HG03045 (cell line): ENCODE measurements around the gene PKNOX2.

Experiments used
- ATAC-seq: cut with Tn5 transposase; IDR thresholded peaks from one replicate; pipeline ENCODE4 v1.9.1; 2021; ENCODE audit warnings: mild to moderate bottlenecking, moderate library complexity; ENCODE audit not compliant: unreplicated experiment

PKNOX2 gene

DNA sequence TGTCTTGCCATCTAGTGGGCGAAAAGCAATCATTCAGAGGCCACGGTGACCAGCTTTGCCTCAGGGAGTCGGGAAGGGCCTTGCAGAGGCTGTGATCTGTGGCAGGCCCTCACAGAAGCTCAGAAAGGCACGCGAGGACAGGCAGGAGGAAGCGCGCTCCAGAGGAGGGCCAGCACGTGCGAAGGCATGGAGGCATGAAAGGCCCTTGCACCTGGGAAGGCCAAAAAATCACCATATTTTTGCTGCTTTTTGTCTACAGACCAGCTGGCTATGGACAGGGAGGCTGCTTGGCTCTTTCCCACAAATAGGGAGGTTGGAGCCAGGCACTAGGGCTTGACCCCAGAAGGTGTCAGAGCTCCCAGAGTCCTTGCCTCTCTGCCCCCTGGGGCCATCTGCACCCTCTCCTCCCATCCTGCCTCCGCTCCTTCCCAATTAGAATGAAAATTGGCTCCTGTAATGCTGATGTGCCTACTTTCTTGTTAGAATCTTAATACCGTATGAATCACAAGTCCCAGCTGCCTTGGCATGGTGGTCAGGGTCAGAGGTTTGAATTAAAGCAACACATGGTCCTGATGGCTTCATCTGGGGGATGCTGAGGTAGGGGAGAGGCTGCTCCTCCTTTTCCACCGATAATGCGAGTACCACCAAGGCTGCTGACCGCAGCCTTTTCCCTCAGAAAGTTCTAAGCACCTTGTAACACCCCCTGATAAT is 262.4 kb downstream of the PKNOX2 start:
- no peak for ATAC-seq

DNA sequence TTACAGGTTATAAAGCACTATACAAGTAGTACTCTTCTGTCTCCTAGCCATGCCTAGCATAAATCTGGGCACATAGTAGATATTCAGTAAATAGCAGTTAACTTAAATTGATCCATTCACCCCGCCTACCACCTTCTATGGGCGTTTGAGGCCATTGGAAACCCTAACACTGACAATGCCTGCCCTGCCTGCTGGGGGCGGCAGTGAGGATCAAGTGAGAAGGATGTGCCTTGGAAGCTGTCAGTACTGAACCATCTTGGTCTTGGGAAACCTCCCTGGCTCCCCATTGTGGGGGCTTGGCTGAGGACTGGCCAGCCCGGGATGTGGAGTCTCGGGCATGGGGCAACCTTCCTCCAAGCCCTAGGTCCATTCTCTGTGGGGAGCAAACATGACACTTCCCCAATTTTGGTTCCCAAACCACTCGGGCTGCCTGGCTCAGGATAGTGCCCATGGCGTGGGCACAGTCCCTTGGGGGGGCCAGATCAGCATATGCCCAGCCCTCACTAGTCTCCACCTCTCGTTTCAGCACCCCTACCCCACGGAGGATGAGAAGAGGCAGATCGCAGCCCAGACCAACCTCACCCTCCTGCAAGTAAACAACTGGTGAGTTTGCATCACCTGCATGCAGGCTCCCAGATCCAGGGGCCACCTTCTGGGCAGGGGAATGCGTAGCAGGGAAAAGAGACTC is 264.1 kb downstream of the PKNOX2 start:
- ATAC-seq, result no peak

DNA sequence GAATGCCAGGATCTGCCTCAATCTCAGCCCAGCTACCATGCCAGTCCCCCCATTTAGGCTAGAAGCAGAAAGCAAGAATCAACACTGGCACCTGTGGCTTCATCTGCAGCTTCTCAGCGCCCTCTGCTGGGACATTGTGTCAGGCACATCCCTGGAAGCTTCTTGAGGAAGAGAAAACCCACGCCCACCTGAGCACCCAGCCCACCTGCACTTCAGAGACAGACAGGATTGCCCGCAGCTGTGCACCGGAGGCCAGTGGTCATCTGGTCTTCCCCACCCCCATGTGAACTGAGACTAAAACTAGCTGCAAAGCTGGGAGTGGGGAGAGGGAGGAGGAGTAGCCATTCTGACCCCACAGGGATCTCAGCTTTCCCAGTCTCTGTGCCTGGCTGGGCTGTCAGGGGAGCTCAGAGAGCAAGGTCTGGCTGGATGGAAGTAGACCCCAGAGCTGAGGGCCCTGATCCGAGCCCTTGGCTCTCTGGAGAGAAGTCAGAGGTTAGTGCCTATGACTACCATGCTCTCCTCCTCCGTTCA is 264.7 kb downstream of the PKNOX2 start:
- no peak for ATAC-seq

DNA sequence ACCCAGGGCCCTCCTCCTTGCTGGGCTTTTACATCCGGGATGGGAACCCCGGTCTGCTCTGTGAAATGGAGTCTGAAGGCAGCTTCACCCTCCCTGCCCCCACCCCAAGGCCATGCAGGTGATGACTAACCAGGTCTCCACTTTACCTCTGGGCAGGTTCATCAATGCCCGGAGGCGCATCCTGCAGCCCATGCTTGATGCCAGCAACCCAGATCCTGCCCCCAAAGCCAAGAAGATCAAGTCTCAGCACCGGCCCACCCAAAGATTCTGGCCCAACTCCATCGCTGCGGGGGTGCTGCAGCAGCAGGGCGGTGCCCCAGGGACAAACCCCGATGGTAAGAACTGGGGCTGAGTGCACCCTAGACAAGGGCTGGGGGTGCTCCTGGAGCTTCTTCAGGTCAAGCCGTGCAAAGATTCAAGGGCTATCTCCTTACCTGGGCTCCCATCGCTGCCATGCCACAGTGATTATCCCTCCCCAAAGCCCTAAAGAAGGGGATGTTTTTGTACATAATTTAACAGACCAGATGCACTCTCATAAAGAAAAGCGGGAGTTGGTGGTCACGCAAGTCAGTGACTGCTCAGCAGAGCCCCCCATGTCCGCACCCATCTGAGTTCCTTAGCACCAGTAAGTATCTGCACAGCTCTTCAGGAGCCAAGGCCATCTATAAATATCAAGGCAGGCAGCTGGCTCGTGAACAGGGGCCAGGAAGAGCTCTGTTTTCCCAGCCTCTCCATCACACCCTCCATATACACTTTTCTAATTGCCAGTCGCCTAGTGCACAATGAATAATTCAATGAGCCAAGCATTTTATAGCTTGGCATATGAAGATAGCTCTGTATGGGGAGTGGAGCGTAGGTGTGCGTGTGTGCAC is 265.5 kb downstream of the PKNOX2 start:
- ATAC-seq, result no peak

DNA sequence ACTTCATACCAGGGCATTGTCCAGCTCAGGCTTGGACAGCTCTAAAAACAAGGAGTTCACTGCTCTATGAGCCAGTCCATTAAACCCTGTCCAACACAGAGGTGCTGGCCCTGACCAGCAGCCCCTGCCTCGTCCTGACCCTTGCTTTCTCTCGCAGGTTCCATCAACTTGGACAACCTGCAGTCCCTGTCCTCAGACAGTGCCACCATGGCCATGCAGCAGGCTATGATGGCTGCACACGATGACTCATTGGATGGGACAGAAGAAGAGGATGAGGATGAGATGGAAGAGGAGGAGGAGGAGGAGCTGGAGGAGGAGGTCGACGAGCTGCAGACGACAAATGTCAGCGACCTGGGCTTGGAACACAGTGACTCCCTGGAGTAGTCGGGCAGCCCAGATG is 266.5 kb downstream of the PKNOX2 start:
- ATAC-seq, result no peak

DNA sequence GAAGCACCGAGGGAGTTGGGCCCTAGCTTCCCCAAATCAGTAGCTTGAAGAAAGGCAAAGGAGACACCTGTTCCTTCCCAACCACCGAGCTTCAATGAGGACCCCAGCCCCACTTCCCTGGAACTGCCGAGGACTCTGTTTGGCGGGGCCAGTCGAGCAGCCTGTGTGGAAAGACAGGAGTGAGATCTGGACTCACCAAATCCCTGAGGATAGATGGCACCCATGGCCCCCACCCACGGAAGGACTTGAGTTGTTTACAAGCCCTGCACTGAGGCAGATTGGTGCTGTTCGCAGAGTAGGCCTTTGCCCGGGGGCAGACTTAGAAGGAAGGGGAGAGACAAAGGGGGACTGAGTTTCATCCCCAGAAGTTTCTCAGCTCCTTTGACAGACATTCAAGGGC is 266.9 kb downstream of the PKNOX2 start:
- ATAC-seq, result no peak

DNA sequence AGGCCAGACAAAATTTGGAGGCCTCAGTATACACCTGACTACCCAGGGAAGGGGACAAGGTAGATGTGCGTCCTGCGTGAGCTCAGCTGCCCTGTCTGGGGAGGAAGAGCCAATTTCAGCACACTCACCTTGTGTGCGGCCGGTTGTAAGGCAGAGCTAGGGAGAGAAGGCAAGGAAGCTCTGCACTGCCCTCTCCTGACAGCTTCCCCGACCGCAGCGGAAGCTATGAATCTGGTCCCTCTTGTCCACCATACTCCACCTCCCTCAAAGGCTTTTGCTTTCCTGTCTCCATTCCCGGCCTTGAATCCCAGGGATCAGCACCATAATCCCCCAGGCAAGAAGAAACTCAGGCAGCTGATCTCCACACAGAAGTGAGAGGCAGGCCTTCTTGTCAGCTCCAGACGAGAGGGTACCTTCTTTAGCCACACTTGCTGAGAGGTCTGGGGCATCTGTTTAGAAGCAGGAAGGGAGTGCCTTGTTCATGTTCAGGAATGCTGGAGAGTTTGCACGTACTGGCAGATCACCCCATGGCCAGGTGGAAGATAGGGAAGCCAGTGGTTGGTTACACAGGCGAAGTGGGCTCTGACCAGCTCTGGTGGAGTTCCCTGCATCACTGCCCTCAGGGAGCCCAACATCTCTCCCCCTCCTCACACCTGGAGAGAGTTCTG is 269.0 kb downstream of the PKNOX2 start:
- no peak for ATAC-seq

DNA sequence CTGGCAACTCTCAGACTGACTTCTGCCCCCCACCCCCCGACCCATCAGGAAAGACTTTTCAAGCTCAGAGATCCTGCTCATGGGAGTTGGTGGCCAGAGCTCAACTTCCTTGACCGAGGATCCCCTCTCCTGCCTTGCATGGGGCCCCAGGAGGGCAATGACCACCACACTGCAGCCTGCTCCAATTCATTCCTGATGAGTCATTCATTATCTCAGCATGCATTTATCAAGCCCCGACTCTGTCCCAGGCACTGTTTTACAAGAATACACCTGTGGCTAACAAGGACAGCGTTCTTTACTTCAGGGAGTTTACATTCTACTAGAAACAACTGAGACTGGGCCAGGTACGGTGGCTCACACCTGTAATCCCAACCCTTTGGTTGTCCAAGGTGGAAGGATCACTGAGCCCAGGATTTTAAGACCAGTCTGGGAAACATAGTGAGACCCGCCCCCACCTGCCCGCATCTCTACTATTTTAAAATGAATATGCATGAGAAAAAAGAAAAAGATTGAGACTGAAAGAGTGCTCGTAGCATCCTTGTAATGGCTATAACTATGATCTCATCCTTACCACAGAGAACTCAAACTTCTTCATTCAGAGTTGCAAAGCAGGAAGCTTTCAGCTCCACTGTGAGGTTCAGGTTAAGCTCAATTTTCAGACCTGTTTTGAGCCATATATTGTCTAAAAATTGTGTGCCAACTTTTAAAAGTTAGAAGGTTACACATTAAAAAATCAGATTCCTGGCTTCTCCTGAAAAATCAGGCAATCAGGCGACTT is 271.1 kb downstream of the PKNOX2 start:
- no peak for ATAC-seq

DNA sequence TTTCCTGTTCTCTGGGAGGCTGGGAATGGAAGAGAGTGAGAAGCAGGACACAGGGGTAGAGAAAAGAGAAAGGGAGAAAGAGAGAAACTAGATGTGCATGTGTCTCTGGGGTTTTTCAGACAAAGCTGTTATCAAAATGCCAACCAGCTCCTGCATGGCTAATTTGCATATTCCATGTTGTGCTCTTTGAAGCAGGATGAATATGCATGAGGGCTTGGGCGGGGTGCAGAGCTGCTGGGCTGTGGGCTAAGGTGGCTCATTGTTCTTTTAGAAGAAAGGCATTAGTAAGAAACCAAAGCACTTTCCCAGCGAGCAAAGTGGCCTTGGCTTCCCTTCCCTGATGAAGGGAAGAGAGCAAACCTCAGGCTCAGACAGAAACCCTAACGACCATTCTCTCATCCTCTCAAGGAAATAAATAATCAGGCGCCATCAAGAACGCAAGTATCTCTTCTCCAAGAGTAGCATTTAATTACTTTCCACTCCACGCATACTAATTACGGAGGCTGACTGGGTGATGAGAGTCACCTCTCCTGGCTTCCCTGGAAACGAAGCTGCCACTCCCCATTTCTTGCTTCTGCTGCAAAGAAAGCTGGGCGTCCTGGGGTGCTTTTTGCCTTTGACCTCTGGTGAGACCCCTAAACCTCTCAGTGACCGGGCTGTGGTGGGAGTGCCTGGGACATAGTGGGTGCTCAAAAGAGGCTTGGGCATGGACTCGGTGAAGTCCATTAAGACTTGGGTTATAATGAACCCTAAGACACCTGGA is 277.3 kb downstream of the PKNOX2 start:
- ATAC-seq, result no peak

DNA sequence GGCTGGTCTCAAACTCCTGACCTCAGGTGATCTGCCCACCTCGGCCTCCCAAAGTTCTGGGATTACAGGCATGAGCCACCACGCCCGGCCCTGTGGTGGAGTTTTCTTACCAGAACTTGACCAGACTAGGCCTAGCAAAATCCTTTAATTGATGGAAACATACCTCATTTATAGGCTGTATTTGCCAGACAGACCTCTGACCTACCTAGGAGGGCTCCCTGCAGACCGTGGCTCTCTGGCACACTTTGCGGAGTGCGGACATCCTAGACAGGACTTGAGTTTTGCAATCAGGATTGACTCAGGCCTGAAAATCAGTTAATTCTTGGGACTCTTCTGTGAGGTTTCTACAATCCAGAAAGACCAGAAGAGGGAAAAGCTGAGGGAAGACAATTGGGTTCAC is 278.4 kb downstream of the PKNOX2 start:
- no peak for ATAC-seq

DNA sequence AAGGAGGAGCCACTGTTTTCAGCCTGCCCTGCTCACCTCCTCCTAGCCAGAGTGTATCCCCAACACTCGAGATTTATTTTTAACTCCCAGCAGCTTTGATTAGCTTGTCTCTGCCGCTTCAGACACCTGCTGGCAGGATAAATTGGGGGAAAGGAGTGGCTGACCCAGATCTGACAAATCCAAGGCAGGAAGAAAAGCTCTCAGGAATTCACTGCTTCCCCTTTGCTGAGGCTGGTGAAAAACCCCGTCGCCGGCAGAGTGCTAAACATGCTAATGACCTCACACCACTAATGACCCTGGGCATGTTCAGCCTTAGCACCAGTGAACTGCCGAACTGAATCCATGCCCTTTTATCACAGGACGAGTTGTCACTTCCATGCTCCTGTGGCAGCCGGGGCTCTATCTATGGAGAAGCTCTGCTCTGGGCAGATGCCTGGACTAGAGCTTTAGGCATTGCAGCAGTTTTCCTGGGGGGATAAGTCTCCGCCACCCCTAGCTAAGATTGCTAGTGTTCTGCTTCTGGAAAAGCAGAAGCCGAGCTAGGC is 279.3 kb downstream of the PKNOX2 start:
- ATAC-seq, result no peak

DNA sequence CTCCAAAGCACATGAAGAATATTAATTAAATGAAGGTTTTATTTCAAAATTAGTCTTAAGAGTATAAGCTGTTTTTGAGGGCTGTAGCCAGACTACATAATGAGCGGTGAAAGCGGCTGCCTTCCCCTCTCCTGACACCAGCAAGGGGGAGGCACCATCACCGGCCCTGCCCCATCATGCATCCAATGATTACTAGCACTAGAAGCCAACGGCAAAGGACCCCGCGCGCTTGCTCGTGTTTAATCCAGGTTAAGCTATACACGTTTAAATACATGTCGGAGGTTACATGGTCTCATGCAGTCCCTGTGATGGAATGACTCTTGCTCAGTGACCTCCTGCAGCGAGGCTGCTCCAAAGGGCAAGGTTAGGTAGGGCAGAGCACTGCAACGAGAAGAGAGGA is 281.2 kb downstream of the PKNOX2 start:
- ATAC-seq, result no peak

DNA sequence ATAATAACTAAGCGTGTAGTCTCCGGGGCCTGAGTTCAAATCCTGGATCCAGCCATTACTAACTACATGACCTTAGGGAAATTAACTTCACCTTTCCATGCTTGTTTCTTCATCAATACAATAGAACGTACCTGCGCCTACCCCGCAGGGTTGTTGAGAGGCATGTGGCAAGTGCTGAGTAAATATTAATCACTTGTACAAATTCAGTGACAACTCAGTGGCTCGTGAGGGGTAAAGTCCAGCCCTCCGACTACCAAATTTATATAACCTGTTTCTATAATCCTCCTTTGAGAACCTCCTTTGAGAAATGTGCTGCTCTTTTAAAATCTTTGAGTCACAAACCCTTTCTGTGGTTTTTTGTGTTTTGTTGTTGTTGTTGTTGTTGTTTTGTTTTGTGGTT is 281.7 kb downstream of the PKNOX2 start:
- ATAC-seq, result no peak

DNA sequence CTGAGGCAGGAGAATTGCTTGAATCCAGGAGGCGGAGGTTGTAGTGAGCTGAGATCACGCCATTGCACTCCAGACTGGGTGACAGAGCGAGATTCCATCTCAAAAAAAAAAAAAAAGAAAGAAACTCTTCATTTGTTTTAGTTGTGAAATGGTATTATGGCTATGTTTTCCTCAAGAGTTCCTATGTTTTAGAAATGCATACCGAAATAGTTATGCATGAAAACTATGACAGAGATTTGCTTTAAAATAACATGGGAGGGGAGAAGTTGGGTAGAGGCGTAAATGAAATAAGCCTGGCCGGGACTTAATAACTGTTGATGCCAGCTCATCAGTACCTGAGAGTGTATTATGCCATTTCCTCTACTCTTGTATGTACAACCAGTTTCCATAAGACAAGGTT is 283.2 kb downstream of the PKNOX2 start:
- ATAC-seq, result no peak

DNA sequence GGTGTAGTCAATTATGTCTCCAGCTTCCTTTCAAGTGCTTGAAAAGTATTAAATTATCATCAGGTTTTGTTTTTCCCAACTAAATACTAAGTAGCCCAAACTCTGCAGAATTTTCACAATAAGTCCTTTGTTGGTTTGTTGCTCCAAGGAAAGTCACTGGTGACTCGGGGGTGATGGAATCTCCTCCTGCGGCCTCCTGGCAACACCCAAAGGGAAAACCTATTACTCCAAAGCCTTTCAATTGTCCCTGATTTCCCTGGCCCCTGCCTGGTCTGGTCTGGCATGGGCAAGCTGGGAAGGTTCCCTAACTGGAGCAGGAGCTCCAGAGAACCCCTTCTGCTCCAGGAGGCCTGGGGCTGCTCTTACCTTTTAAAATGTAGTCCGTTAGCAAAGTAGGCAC is 283.6 kb downstream of the PKNOX2 start:
- no peak for ATAC-seq

DNA sequence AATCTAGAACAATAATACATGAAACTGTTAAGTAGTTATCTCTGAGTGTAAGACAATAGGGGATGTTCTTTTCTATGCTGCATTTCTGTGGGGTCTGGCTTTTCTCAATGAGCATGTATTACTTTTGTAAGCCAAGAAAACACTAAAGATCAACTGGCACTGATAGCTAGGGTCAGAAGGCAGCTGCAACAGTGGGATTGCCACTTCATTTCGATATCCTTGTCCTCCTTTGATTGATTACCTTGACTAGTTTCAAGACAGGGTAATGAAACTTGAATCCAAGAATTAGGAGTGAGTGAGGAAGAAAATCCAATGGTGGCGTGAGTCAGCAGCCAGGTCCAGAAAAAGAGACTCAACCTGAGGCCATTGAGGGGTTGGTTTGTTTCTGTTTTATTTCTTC is 285.0 kb downstream of the PKNOX2 start:
- ATAC-seq, result no peak

DNA sequence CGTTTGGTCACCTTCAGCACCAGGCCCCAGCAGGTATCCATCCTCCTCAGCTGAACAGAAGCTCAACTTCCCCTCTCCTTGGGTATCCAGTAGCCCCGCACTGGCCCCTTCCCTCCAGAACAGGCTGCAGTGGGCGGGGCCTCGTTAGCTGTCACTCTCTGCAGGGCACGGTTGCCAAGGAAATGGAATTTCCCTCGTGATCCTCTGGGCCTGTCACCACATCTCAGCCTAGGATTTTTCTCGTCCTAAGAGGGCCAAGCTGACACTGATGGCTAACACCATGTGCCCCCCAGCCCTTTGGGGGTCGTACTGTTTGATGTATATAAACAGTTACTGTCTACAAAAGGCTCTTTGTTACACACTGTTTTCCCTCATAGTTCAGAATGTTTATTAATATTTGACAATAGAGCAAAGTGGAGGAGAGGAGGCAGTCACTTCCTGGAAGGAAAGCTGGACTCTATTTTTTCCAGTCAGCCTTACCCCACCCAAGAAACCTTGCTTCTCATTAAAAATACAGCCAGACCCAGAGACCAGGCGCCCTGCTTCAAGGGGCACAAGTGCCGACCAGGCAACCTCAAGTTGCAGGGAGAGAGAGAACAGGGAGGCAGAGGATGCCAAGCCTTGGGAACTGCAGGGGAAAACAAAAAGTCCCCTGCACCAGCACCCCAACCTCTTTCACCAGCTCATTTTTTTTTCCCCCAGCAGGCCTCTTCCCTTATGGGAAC is 287.0 kb downstream of the PKNOX2 start:
- peak; percentile 62 for ATAC-seq

DNA sequence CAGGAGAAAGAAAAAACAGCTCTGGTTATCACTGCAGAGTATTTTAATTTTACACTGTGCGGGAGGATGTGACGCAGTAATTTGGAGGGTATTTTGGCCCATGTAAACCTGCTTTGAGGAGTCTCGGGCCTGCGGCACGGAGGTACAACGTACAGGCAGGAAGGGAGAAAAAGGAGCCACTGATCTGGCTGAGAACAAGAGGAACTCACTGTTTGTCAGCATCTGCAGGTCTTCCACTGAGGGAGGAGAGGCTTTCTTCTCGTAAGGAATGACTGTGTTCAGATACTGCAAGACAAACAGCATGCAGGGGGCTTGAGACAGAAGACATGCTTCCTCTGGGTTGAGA is 287.5 kb downstream of the PKNOX2 start:
- no peak for ATAC-seq

DNA sequence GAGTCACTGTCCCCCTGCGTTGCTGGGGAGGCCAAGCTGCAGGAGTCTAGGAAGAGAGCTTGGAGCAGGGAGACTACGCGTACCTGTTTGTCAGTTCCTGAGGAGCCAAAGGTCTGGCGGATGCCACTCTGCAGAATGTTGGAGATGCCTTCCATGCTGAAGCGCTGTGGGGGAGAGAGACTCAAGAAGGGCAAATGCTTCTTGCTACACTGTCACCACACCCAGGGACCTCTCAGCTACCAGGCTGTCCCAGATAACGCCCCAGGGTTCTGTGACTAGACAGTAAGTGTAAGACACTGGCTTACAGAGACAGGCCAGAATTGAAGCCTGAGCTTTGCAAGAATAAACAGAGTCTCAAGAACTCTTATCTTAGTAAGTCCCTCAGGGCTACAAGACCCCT is 289.5 kb downstream of the PKNOX2 start:
- no peak for ATAC-seq
